Measurements from ENCODE around the gene SLC44A2.

Gene SLC44A2

DNA sequence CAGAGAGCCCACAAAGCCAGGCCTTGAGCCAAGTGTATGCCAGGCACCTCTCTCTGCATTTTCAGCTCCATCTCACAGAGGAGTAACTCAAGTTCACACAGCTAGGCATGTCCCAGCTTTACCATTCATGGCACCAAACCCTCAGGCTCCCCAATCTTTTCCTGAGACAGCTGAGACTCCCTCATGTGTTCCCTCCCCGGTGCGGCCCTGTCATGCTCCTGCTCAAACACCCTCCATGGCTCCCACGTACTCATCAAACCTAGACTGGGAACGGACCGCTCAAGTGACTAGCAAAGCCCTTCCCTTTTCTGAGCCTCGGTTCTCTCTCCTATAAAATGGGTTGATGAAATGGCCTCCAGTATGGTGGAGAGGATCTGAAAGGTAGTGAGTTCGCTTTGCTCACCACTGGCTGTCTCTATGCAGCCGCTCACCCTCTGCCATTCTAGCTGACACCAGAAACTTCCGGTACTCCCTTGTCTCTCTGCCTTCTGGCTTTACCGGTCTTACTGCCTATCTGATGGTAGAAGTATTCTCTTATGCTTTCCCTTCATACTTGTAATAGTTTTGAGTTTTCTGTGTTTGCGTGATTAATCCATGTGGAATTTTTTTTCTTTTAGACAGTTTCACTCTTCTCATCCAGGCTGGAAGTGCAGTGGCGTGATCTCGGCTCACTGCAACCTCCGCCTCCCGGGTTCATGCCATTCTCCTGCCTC is 7.8 kb upstream of the SLC44A2 start:
- DNase-seq = no peak

DNA sequence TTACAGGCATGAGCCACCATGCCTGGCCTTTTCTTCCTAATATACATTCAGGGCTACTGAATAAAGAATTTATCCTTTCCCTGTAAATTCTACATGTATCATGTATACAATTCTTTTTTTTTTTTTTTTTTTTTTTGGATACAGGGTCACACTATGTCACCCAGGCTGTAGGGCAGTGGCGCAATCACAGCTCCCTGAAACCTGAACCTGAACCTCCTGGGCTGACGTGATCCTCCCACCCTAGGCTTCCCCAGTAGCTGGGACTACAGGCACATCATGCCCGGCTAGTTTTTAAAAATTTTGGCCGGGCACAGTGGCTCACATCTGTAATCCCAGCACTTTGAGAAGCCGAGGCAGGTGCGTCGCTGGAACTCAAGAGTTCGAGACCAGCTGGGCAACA is 6.5 kb upstream of the SLC44A2 start:
- no peak for DNase-seq

DNA sequence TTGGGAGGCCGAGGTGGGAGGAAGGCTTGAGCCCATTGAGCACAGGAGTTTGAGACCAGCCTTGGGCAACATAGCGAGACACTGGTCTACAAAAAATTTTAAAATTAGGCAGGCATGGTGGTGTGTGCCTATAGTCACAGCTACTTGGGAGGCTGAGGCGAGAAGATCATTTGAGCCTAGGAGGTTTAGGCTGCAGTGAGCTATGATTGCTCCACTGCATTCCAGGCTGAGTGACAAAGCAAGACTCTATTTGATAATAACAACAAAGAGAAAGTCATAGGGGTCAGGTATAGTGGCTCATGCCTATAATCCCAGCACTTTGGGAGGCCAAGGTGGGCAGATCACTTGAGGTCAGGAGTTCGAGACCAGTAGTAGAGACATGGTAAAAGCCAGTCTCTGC is 4.6 kb upstream of the SLC44A2 start:
- DNase-seq = no peak

GRCh38 chr19:10621966-10622365 is 3.4 kb upstream of the SLC44A2 start:
- DNase-seq = no peak

GRCh38 chr19:10624585-10624984 is 768 bp upstream of the SLC44A2 start:
- no peak for DNase-seq

DNA sequence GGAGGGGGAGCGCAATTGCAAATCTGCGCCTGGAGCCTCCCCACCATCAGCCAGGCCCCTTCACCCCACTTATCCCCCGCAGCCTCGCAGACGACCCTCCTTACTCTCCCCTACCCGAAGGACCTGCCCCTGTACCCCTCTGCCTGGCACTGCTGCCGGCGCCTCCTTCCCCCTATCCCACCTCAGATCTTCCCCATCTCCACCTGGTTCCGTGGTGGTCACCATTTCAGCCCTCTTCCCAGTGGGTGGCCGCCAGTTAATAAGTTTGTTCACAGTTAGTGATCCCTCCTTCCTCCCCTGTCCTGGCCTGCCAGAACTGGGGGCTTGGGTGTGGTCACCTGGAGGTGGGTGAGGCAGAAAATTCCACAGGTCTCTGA is 397 bp downstream of the SLC44A2 start:
- DNase-seq = no peak

- DNase-seq = no peak
These were observed 6.5 kb downstream of the SLC44A2 start for GRCh38 chr19:10631874-10632273.

GRCh38 chr19:10634430-10634829 is 9.1 kb downstream of the SLC44A2 start:
- no peak for DNase-seq

DNA sequence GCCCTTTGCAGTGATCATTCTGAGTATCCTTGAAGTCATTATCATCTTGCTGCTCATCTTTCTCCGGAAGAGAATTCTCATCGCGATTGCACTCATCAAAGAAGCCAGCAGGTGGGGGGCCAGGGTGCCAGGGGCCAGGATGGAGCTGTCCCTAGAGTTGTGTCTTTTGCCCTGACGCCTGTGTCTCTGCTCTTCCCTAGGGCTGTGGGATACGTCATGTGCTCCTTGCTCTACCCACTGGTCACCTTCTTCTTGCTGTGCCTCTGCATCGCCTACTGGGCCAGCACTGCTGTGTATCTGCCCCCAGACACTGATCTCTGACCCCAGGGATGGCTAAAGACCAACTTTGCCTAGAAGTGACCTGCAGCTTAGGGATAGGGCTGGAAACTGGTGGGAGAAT is 9.6 kb downstream of the SLC44A2 start:
- DNase-seq = no peak

DNA sequence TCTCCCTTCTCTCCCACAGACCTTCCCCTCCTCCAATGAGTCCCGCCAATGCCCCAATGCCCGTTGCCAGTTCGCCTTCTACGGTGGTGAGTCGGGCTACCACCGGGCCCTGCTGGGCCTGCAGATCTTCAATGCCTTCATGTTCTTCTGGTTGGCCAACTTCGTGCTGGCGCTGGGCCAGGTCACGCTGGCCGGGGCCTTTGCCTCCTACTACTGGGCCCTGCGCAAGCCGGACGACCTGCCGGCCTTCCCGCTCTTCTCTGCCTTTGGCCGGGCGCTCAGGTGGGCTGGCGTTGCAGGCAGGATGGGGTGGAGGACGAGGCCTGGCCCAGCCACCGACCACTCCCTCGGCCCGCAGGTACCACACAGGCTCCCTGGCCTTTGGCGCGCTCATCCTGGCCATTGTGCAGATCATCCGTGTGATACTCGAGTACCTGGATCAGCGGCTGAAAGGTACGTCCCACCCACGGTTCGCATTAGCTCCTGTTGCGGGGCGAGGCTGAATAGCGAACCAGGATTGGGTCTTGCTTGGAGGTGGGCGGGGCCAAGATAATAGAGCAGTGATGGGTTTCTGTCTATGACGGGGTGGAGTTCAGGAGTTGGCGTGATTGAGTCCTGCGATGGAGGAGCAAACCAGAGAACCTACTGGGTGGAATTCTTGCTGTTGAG is 11.1 kb downstream of the SLC44A2 start:
- no peak for DNase-seq

DNA sequence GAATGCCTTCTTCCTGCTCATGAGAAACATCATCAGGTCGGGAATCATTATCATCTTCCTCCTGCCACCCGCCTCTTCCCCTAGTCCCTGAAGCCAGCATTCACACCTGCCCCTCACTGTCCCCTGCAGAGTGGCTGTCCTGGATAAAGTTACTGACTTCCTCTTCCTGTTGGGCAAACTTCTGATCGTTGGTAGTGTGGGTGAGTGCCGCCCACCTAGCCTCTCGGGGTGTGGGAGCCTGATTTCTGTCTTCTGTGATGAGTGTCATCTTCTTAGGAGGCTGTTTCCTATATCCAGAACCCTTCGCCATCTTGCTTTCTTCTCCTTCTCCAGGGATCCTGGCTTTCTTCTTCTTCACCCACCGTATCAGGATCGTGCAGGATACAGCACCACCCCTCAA is 12.5 kb downstream of the SLC44A2 start:
- no peak for DNase-seq

DNA sequence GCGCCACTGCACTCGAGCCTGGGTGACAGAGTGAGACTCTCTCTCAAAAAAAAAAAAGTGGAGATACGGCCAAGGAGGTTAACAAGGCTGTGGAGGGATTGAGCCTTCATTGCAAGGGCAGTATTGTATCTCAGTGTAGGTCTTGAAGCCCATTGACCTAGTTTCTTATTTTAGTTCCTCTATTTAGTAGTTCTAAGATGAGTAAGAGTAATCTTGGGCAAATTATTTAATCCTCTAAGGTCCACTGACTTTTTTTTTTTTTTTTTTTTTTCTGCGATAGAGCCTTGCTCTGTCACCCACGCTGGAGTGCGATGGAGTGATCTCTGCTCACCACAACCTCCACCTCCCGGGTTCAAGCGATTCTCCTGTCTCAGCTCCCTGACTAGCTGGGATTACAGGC is 14.5 kb downstream of the SLC44A2 start:
- no peak for DNase-seq

DNA sequence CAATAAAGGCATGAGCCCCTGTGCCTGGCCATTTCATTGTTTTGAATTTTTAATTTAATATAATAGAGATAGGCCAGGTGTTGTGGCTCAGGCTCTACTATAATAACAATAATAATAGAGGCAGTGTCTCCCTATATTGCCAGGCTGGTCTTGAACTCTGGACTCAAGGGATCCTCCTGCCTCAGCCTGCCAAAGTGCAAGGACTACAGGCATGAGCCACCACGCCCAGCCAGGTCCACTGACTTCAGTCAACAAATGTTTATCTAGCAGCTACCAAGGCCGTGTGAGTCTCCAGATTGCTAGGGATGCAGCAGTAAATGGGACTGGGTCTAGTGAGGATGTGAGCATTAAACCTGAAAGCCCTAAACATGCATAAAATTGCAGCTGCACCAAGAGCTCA is 15.0 kb downstream of the SLC44A2 start:
- no peak for DNase-seq

GRCh38 chr19:10641248-10641647 is 15.9 kb downstream of the SLC44A2 start:
- DNase-seq = no peak

DNA sequence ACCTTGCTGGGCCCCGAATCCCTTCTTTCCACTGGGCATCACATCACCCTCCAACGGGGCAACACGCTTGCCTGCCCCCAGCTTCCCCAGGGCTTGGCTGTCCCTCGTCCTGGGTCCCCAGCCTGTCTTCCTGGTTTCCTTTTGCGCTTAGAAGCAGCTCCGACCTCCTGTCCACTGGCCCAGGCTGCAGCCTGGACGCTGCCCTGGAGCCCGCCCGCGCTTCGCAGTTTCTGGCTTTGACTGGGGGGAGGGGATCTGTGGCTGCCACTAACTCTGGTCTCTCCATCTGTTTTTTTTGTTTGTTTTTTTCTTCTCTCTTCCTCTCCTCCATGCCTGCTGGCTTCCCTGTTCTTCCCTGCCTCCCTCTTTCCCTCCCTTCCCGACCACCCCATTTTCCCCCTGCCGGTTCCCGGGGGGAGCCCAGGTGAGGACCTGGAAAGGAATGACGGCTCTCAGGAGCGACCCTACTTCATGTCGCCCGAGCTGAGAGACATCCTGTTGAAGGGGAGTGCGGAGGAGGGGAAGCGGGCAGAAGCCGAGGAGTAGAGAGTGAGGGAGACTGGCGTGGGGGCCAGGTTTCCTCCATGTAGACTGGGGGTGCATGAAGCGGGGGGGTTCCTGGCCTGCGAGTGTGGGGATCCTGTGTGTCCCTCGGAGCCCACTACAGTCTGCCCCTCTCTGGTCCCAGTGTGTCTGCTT is 17.3 kb downstream of the SLC44A2 start:
- no peak for DNase-seq

GRCh38 chr19:10643172-10643967 is 18.0 kb downstream of the SLC44A2 start:
- no peak for DNase-seq

GRCh38 chr19:10643968-10644259 is 18.6 kb downstream of the SLC44A2 start:
- no peak for DNase-seq

DNA sequence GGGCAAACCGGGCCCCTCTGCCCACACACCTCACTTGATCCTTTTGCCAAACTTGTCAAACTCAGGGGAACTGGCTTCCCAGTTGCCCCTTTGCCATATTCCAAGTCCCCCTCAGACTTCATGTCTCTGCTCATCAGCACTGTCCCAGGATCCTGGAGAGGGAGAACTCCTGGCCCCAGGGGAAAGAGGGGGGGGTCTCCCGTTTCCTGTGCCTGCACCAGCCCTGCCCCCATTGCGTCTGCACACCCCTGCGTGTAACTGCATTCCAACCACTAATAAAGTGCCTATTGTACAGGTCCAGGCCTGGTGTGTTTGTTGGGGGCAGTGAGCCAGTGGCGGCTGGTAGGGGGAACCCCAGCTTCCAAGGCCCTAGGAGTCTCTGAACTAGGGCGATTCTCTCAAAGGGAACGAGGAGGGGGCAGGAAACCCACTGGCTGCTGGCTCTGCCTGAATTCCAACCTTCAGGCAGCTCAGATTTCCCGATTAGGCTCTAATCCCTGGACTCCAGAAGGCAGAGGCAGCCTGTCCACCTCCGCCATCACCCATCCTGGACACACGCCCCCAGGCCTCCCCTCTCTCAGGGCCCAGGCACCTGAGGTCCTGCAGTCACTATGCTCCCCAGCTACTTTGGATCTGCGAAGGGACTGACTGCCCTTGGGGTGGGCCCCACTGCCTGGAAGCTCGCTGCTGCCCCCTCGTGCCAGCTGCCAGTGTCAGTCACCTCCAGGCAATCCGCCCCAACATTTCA is 19.1 kb downstream of the SLC44A2 start:
- peak; percentile 78 for DNase-seq

DNA sequence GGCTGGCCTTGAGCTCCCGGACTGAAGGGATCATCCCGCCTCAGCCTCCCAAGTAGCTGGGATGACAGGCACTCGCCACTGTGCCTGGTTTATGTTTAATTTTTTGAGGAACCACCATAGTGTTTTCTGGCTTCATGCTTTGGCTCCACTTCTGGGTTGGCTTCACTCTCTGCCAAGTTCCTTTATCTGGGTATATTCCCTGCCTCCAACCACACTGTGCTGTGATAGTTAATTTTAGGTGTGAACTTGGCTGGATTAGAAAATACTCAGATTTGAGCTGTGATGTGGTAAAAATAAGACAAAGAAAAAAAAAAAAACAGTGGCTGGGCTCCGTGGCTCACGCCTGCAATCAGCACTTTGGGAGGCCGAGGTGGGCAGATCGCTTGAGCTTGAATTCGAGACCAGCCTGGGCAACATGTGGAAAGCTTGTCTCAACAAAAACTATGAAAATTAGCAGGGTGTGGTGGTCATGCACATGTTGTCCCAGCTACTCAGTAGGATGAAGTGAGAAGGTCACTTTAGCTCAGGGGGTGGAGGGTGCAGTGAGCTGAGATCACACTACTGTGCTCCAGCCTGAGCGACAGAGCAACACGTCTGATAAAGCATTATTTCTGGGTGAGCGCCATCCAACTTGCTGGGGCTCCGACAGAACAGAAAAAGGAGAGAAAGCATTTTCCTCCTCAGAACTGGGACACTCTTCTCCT is 21.3 kb downstream of the SLC44A2 start:
- DNase-seq = no peak

DNA sequence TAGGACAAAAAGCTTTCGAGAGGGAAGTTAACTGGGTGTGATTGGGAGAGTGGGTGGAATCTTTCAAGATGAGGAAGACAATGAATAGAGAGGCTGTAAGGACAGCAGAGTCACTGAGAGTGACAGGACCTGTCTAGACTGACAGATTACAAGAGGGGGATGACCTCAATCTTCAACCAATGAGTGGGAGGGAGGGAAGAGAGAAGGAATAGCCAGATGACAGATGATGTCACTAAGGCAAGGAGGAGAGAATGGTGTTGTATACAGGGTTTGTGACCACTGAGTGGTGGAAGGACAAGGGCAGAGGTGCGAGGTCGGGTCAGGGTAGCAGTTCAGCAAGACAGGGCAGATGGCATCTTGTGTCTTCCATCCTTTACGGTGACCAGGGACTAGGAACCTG is 23.0 kb downstream of the SLC44A2 start:
- DNase-seq = no peak

- DNase-seq = no peak
These were observed 26.5 kb downstream of the SLC44A2 start for GRCh38 chr19:10651851-10652250.

DNA sequence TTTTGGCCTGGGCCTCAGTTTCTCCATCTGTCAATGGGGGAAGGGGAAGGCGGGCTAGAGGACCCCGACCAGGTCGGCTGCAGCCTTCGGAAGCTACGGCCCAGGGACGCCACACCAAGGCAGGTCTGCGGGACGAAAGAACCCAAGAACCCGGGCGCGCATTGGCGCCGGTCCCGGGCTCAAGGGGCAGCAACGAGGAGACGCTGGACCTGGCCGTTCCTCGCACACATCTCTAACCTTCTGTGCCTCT is 28.1 kb downstream of the SLC44A2 start:
- DNase-seq = no peak
